ENCODE data around the gene ALX1. TPM values are rescaled to one million over a fixed set of nuclear protein-coding genes. Genes with fewer than 3 reads are reported as not detected.

Gene ALX1
- polyA plus RNA-seq, 3 donors, result not detected

DNA sequence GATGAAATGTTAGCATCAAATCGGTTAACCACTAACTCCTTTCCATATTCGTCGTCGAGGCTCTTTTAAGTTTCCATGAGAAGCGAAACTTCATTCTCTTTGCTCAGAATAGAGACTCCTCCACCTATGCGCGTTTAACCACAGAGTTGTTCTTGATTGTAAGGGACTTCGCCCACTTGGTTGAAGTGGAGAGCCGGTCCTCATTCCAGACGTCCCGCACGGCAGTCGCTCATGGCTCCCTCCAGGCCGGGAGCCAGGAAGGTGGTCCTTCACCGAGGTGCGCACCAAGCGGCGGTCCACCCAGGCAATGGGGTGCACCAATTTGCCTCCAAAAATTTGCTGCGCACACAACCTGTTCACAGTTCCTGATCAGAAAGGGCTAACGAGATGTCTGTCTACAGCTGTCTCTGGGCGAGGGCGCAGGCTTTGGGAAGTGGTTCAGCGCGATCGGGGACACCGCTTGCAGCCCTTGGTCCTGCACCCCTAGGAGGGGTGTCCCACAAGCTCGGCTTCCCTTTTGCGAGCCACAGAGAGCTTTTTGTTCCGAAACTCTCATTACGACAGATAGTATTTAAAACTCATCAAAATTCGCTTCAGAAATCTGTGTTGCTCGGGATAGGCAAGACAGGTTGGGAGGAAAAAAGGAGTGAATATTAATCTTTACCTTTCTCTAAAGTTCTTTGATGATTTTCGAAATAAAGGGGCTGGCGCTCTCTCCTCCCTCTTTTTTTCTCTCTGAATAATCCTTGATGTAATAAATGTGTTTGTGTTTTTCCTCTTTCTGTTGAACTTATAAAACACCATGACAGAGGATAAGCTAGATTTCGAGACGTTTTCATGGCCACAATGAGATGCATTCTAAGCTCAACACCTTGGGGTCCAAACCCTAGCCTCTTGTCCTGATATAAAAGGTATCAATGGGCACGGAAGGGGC lies 6.4 kb upstream of the ALX1 start:
- H3K36me3 ChIP-seq (replicated peaks in 1 of 2; ENCODE audit: control insufficient read depth in 1 of 2, insufficient read depth in 2 of 2, low read length in 2 of 2), result no peaks in the 10 kb centered on the region
- H3K4me1 ChIP-seq (ENCODE audit: control insufficient read depth in 1 of 2, insufficient read depth in 2 of 2, low read length in 2 of 2), result no peaks in the 10 kb centered on the region
- no peak overlapping the region for H3K4me2 ChIP-seq (replicated peaks; ENCODE audit: extremely low read depth, low read length, poor library complexity, severe bottlenecking)
- no peaks in the 10 kb centered on the region for H3K79me2 ChIP-seq (ENCODE audit: insufficient read depth, low read length)
- H4K20me1 ChIP-seq (ENCODE audit: insufficient read depth, low read length), result no peaks in the 10 kb centered on the region
- Mint-ChIP-seq H3K4me1 (peaks cover 3% of the 10 kb centered on the region), H3K36me3 (peaks cover 0 to 2% of the 10 kb centered on the region in 2 donors), H3K4me3 (peak overlapping the region in 1 of 2 donors; percentile 69), H3K27ac (no peak overlapping the region), H3K9me3 (peaks cover 0 to 17% (median 9%) of the 10 kb centered on the region in 7 donors), H3K27me3 (ENCODE audit: low read depth in 3 of 3) (peaks cover 56 to 64% (median 57%) of the 10 kb centered on the region in 3 donors)
- no peak overlapping the region for H3K9ac ChIP-seq (ENCODE audit: insufficient read depth, low read length, poor library complexity, severe bottlenecking)
- peaks cover 54 to 77% of the 10 kb centered on the region in 2 donors for H3K27me3 ChIP-seq (ENCODE audit: control insufficient read depth in 2 of 2, insufficient read depth in 2 of 2, low read length in 2 of 2)
- TF ChIP-seq, protein P1, sequence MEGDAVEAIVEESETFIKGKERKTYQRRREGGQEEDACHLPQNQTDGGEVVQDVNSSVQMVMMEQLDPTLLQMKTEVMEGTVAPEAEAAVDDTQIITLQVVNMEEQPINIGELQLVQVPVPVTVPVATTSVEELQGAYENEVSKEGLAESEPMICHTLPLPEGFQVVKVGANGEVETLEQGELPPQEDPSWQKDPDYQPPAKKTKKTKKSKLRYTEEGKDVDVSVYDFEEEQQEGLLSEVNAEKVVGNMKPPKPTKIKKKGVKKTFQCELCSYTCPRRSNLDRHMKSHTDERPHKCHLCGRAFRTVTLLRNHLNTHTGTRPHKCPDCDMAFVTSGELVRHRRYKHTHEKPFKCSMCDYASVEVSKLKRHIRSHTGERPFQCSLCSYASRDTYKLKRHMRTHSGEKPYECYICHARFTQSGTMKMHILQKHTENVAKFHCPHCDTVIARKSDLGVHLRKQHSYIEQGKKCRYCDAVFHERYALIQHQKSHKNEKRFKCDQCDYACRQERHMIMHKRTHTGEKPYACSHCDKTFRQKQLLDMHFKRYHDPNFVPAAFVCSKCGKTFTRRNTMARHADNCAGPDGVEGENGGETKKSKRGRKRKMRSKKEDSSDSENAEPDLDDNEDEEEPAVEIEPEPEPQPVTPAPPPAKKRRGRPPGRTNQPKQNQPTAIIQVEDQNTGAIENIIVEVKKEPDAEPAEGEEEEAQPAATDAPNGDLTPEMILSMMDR (IDR thresholded peaks at IDR 0.05), result no peak
- no peak overlapping the region for H3K27ac ChIP-seq (ENCODE audit: low read depth in 1 of 2, low read length in 2 of 2)
- intact Hi-C loops (cut with micrococcal nuclease), result no loop called here
- WGBS (ENCODE audit: insufficient coverage), result 11% methylated on average over 22 of the region's 37 CpGs
- peaks cover 0 to 22% of the 10 kb centered on the region in 2 donors for H3K9me3 ChIP-seq (replicated peaks in 1 of 2; ENCODE audit: control insufficient read depth in 1 of 2, insufficient read depth in 1 of 2, low read length in 2 of 2)
- H3K4me3 ChIP-seq (replicated peaks in 1 of 3; ENCODE audit: low read depth in 2 of 3, low read length in 3 of 3), result no peak overlapping the region
- no peak for DNase-seq
- H2AFZ ChIP-seq (ENCODE audit: insufficient read depth, low read depth, low read length, poor library complexity, severe bottlenecking), result no peak overlapping the region

DNA sequence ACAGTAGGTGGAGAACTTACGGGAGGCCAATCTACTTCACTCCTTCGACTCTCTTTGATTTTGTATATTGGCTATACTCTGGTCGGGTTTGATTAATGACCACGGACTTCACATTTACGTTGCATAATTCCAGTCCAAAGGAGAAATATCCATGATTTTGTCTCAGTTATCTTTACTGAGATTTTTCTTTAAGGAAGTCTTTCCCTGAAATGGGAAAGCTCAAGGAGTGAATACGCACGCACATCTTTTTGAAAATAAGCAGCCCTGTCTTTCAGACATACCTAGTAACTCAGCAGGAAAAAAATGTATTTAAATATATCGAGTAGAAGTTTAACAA lies 5.7 kb upstream of the ALX1 start:
- Histone ChIP-seq H3K4me1 (ENCODE audit: control insufficient read depth in 1 of 2, insufficient read depth in 2 of 2, low read length in 2 of 2) (no peaks in the 10 kb centered on the region), H3K4me2 (replicated peaks; ENCODE audit: extremely low read depth, low read length, poor library complexity, severe bottlenecking) (no peak overlapping the region), H3K4me3 (replicated peaks in 1 of 3; ENCODE audit: low read depth in 2 of 3, low read length in 3 of 3) (no peak overlapping the region), H3K79me2 (ENCODE audit: insufficient read depth, low read length) (no peaks in the 10 kb centered on the region), H3K27ac (ENCODE audit: low read depth in 1 of 2, low read length in 2 of 2) (no peak overlapping the region), H3K36me3 (replicated peaks in 1 of 2; ENCODE audit: control insufficient read depth in 1 of 2, insufficient read depth in 2 of 2, low read length in 2 of 2) (no peaks in the 10 kb centered on the region), H3K27me3 (ENCODE audit: control insufficient read depth in 2 of 2, insufficient read depth in 2 of 2, low read length in 2 of 2) (peaks cover 58 to 83% of the 10 kb centered on the region in 2 donors), H4K20me1 (ENCODE audit: insufficient read depth, low read length) (no peaks in the 10 kb centered on the region), H2AFZ (ENCODE audit: insufficient read depth, low read depth, low read length, poor library complexity, severe bottlenecking) (no peak overlapping the region), H3K9ac (ENCODE audit: insufficient read depth, low read length, poor library complexity, severe bottlenecking) (no peak overlapping the region), H3K9me3 (replicated peaks in 1 of 2; ENCODE audit: control insufficient read depth in 1 of 2, insufficient read depth in 1 of 2, low read length in 2 of 2) (peaks cover 0 to 27% of the 10 kb centered on the region in 2 donors)
- TF ChIP-seq, protein P1 (IDR thresholded peaks at IDR 0.05), result no peak
- Mint-ChIP-seq H3K27ac (no peak overlapping the region), H3K36me3 (peaks cover 0 to 2% of the 10 kb centered on the region in 2 donors), H3K4me1 (peaks cover 3% of the 10 kb centered on the region), H3K9me3 (peaks cover 0 to 17% (median 9%) of the 10 kb centered on the region in 7 donors), H3K27me3 (ENCODE audit: low read depth in 3 of 3) (peaks cover 62 to 68% (median 63%) of the 10 kb centered on the region in 3 donors), H3K4me3 (no peak overlapping the region)
- DNase-seq, result no peak
- WGBS (ENCODE audit: insufficient coverage), result no CpG with 5 or more reads among the region's 8 CpGs
- intact Hi-C loops (cut with micrococcal nuclease), result no loop called here

All from CD14-positive monocyte (primary cell).